Mesenchymal stem cell (in vitro differentiated cells and primary cell): Measurements from ENCODE around the gene CYB5B.
A peak's percentile ranks its signal among the peaks of the same experiment; 100 is the strongest.

Experiments
- DNase-seq: peaks from one replicate; pipeline ENCODE4 v3.0.0-alpha.2; 2013
- H2AFZ ChIP-seq: one replicate; pipeline ENCODE4 v1.6.1; 2013; ENCODE audit warnings: low read depth, mild to moderate bottlenecking, control low read depth, inconsistent platforms, low read length, moderate library complexity
- H2AK5ac ChIP-seq: 2 replicates; pipeline ENCODE4 v1.6.1; 2013; ENCODE audit warnings: low read length, moderate library complexity, mild to moderate bottlenecking, inconsistent platforms; ENCODE audit not compliant: severe bottlenecking
- H2BK120ac ChIP-seq: one replicate; pipeline ENCODE4 v1.6.1; 2013; ENCODE audit warnings: low read depth, mild to moderate bottlenecking, inconsistent platforms, low read length, moderate library complexity
- H2BK12ac ChIP-seq, 2 experiments: one replicate each; pipeline ENCODE4 v1.6.1; 2013; ENCODE audit warnings: inconsistent platforms in 2 of 2, low read length in 2 of 2, mild to moderate bottlenecking in 2 of 2, moderate library complexity in 2 of 2, control low read depth in 1 of 2
- H2BK15ac ChIP-seq: one replicate; pipeline ENCODE4 v1.6.1; 2013; ENCODE audit warnings: mild to moderate bottlenecking, low read depth, inconsistent platforms; ENCODE audit not compliant: poor library complexity, severe bottlenecking
- H2BK5ac ChIP-seq: 2 replicates; pipeline ENCODE4 v1.6.1; 2013; ENCODE audit warnings: low read depth, mild to moderate bottlenecking, low read length, control low read depth, inconsistent platforms; ENCODE audit not compliant: poor library complexity, severe bottlenecking
- H3K14ac ChIP-seq, 2 experiments: one replicate each; pipeline ENCODE4 v1.6.1; 2013; ENCODE audit warnings: inconsistent platforms in 2 of 2, low read length in 2 of 2, control low read depth in 1 of 2, mild to moderate bottlenecking in 1 of 2, moderate library complexity in 1 of 2
- H3K18ac ChIP-seq, 2 experiments: one replicate each; pipeline ENCODE4 v1.6.1; 2013; ENCODE audit warnings: inconsistent platforms in 2 of 2, low read length in 2 of 2, control low read depth in 1 of 2, low read depth in 1 of 2, mild to moderate bottlenecking in 1 of 2
- H3K23ac ChIP-seq, 2 experiments: one replicate each; pipeline ENCODE4 v1.6.1; 2013; ENCODE audit warnings: inconsistent platforms in 2 of 2, low read length in 2 of 2, mild to moderate bottlenecking in 2 of 2, moderate library complexity in 2 of 2, control low read depth in 1 of 2
- H3K27ac ChIP-seq: 2 replicates; pipeline ENCODE4 v1.5.1; 2013; ENCODE audit warnings: mild to moderate bottlenecking, moderate library complexity, low read length, control low read depth, inconsistent platforms; ENCODE audit not compliant: poor library complexity, severe bottlenecking
- H3K27me3 ChIP-seq, 2 experiments: 2 replicates each; pipeline versions ENCODE4 v1.6.1 to v1.7.0; 2013; ENCODE audit warnings: low read length in 2 of 2, mild to moderate bottlenecking in 2 of 2, moderate library complexity in 2 of 2, control low read depth in 1 of 2, inconsistent platforms in 1 of 2; ENCODE audit not compliant: control insufficient read depth in 1 of 2, insufficient read depth in 1 of 2
- H3K36me3 ChIP-seq, 2 experiments: 2 replicates each; pipeline versions ENCODE4 v1.6.1 to v1.7.0; 2013; ENCODE audit warnings: low read length in 2 of 2, control low read depth in 1 of 2, inconsistent platforms in 1 of 2, low read depth in 1 of 2, mild to moderate bottlenecking in 1 of 2; ENCODE audit not compliant: insufficient read depth in 2 of 2, control insufficient read depth in 1 of 2
- H3K4ac ChIP-seq, 2 experiments: one replicate each; pipeline ENCODE4 v1.6.1; 2013; ENCODE audit warnings: inconsistent platforms in 2 of 2, low read length in 2 of 2, mild to moderate bottlenecking in 2 of 2, moderate library complexity in 2 of 2, control low read depth in 1 of 2, low read depth in 1 of 2
- H3K4me1 ChIP-seq: 2 replicates; pipeline ENCODE4 v1.6.1; 2013; ENCODE audit warnings: low read depth, low read length, control low read depth; ENCODE audit not compliant: control insufficient read depth, insufficient read depth
- H3K4me2 ChIP-seq: 2 replicates; pipeline ENCODE4 v1.6.1; 2013; ENCODE audit warnings: low read length, mild to moderate bottlenecking, inconsistent platforms; ENCODE audit not compliant: poor library complexity, severe bottlenecking
- H3K4me3 ChIP-seq, 2 experiments: 2 replicates each; pipeline versions ENCODE4 v1.5.1 to v1.7.0; 2013; ENCODE audit warnings: low read length in 2 of 2, mild to moderate bottlenecking in 2 of 2, control low read depth in 1 of 2, low read depth in 1 of 2; ENCODE audit not compliant: insufficient read depth in 1 of 2
- H3K79me1 ChIP-seq: replicated peaks from 2 replicates; pipeline ENCODE4 v1.6.1; 2013; ENCODE audit warnings: mild to moderate bottlenecking, control low read depth, low read length, inconsistent platforms; ENCODE audit not compliant: poor library complexity, severe bottlenecking
- H3K9ac ChIP-seq: 2 replicates; pipeline ENCODE4 v1.7.0; 2013; ENCODE audit warnings: mild to moderate bottlenecking, low read length, moderate library complexity
- H3K9me3 ChIP-seq: 2 replicates; pipeline ENCODE4 v1.7.0; 2013; ENCODE audit warnings: mild to moderate bottlenecking, low read length; ENCODE audit not compliant: control insufficient read depth
- H4K8ac ChIP-seq: one replicate; pipeline ENCODE4 v1.6.1; 2013; ENCODE audit warnings: inconsistent platforms, mild to moderate bottlenecking, low read length, moderate library complexity
- H4K91ac ChIP-seq: one replicate; pipeline ENCODE4 v1.6.1; 2013; ENCODE audit warnings: mild to moderate bottlenecking, low read length, inconsistent platforms
- WGBS: methylation state at CpG from one replicate; pipeline ENCODE4 v1.1.7; 2013; ENCODE audit warnings: mixed read lengths; 5-methylcytosine and 5-hydroxymethylcytosine counted together

Gene CYB5B

DNA sequence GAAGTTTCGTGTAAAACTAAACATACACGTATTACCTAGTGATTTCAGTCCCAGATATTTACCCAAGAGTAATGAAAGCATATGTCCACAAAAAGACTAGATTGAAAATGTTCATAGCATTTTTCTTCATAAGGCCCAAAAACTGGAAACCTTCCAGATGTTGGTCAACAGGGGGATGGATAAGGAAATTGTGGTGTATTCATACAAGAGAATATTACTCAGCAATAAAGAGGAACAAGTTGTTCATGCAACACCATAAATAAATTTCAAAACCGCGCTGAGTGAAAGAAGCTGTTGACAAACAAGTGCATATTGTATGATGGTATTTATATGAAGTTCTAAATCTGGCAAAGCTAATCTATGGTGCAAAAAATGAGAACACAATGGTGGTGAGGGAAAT lies 87.2 kb downstream of the CYB5B start:
- Histone ChIP-seq H4K91ac (no peak overlapping the region), H3K4me3 (no peak overlapping the region), H2AK5ac (no peak overlapping the region), H3K4me1 (peaks cover 8% of the 10 kb centered on the region), H2BK5ac (no peak overlapping the region), H2BK120ac (no peak overlapping the region), H3K27me3 (no peaks in the 10 kb centered on the region), H3K9ac (no peak overlapping the region), H3K79me1 (no peaks in the 10 kb centered on the region), H4K8ac (no peak overlapping the region), H3K4me2 (no peak overlapping the region), H3K36me3 (no peaks in the 10 kb centered on the region), H3K9me3 (no peaks in the 10 kb centered on the region), H3K27ac (no peak overlapping the region), H2BK12ac (no peak overlapping the region), H3K4ac (no peak overlapping the region), H2BK15ac (no peak overlapping the region), H3K14ac (no peak overlapping the region), H3K18ac (no peak overlapping the region), H2AFZ (no peak overlapping the region), H3K23ac (no peak overlapping the region)
- DNase-seq, result no peak
- 94% methylated on average over 2 of the region's 4 CpGs for WGBS

DNA sequence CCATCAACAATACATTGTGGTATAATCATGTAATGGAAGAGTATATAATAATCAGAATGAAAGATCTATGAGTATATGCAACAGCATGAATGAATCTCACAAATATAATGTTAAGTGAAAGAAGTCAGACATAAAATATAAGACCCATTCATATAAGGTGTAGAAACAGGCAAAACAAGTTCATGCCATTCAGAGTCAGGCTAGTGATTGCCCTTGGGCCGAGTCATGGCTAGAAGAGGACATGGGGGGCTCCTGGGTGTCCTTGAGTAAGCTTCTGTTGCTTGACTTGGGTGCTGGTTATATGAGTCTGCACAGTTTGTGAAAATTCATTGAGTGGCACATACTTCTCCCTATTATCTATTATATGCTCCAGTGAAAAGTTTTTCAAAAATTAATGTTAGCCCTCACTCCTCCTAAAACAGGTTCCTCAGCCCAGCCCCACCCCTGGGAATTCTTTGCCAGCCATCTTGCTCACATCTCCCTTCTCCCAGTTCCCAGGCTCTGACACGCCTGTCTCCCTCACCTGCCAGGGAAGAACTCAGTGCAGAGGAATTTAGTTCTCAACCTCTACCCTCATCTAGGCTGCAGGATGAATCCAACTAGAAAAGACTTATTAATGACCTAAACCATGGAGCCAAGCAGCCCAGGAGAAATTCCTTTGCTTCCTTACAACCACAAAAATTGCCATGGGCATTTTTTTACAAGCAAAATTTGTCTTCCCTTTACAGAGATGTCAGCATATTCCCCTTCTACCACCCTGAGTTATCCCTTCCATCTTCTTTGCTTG lies 89.0 kb downstream of the CYB5B start:
- Histone ChIP-seq H3K23ac (no peak overlapping the region), H4K91ac (no peak overlapping the region), H2BK12ac (peak overlapping the region in 1 of 2 experiments; percentile 66), H3K9ac (no peak overlapping the region), H3K79me1 (no peaks in the 10 kb centered on the region), H2BK15ac (no peak overlapping the region), H3K27me3 (no peaks in the 10 kb centered on the region), H2AFZ (no peak overlapping the region), H3K4me2 (no peak overlapping the region), H4K8ac (no peak overlapping the region), H2BK120ac (no peak overlapping the region), H2BK5ac (no peak overlapping the region), H3K27ac (peak overlapping the region; percentile 96), H2AK5ac (peak overlapping the region; percentile 97), H3K4me3 (no peak overlapping the region), H3K4me1 (peaks cover 8% of the 10 kb centered on the region), H3K36me3 (no peaks in the 10 kb centered on the region), H3K4ac (no peak overlapping the region), H3K18ac (peak overlapping the region in 1 of 2 experiments; percentile 12), H3K14ac (no peak overlapping the region), H3K9me3 (no peaks in the 10 kb centered on the region)
- DNase-seq, result no peak
- WGBS, result 61% methylated on average over 2 of the region's 2 CpGs

DNA sequence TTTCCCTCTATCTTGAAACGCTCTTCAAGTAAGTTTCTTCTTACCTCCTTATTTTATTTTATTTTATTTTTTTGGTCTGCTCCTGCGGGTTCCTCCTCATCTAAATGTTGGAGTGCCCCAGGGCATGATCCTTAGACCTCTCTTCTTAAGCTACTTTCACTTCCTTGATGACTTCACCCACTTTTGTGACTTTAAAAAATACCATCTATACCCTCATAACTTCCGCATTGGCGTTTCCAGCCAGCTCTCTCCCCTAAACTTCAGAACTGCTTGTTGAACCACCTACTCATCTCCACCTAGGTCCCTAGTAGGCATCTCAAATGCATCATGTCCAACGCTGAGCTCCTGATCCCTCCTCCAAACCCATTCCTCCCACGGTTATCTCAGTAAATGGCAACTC lies 89.9 kb downstream of the CYB5B start:
- H3K27me3 ChIP-seq, result no peaks in the 10 kb centered on the region
- no peak overlapping the region for H2BK12ac ChIP-seq
- H2BK120ac ChIP-seq, result no peak overlapping the region
- H3K27ac ChIP-seq, result peak overlapping the region; percentile 96
- H3K4me1 ChIP-seq, result peaks cover 8% of the 10 kb centered on the region
- peak overlapping the region; percentile 94 for H2AK5ac ChIP-seq
- no peaks in the 10 kb centered on the region for H3K9me3 ChIP-seq
- no peak overlapping the region for H3K4me3 ChIP-seq
- DNase-seq, result no peak
- H2AFZ ChIP-seq, result no peak overlapping the region
- peak overlapping the region; percentile 69 for H4K91ac ChIP-seq
- no peak overlapping the region for H3K23ac ChIP-seq
- H2BK15ac ChIP-seq, result no peak overlapping the region
- no peak overlapping the region for H3K4me2 ChIP-seq
- H3K36me3 ChIP-seq, result no peaks in the 10 kb centered on the region
- 93% methylated on average over 6 of the region's 6 CpGs for WGBS
- no peak overlapping the region for H3K9ac ChIP-seq
- no peak overlapping the region for H4K8ac ChIP-seq
- H3K79me1 ChIP-seq, result no peaks in the 10 kb centered on the region
- no peak overlapping the region for H3K14ac ChIP-seq
- peak overlapping the region; percentile 1 for H2BK5ac ChIP-seq
- no peak overlapping the region for H3K18ac ChIP-seq
- no peak overlapping the region for H3K4ac ChIP-seq
